AG04450 (cell line): ENCODE data around the gene EBP. TPM values are rescaled to one million over a fixed set of nuclear protein-coding genes. Genes with fewer than 3 reads are reported as not detected.
"Not testable (repeated sequence)": the region's sequence is repeated elsewhere in the genome, so short reads cannot be mapped to it uniquely, and the experiment has no call there.

Source experiments
- CTCF ChIA-PET: fragments of 300-600, 350-600 bp; formaldehyde crosslinking; extraction: SDS; loops from one replicate; lab custom pipeline; 2022; ENCODE audit warnings: antibody characterized with exemption, inconsistent platforms; lab: Charles Lee
- POLR2A ChIA-PET: fragments of 350-600 bp; formaldehyde crosslinking; extraction: SDS; loops from one replicate; lab custom pipeline; 2021; ENCODE audit warnings: antibody characterized with exemption, inconsistent platforms; lab: Yijun Ruan, JAX
- DNase-seq: peaks from one replicate; pipeline ENCODE4 v3.0.0-alpha.2; 2011; ENCODE audit warnings: low read depth, low spot score
- H3K27ac ChIP-seq: one replicate; pipeline ENCODE4 v1.5.1; 2012; ENCODE audit warnings: low read depth, low read length, control low read depth
- H3K27me3 ChIP-seq: one replicate; pipeline ENCODE4 v1.6.0; 2012; ENCODE audit warnings: low read length; ENCODE audit not compliant: control insufficient read depth, insufficient read depth
- H3K4me3 ChIP-seq: 2 replicates; pipeline ENCODE4 v1.5.1; 2011; ENCODE audit warnings: mild to moderate bottlenecking, low read depth, low read length, control low read depth
- H3K9me3 ChIP-seq: 2 replicates; pipeline ENCODE4 v1.5.1; 2012; ENCODE audit warnings: low read length; ENCODE audit not compliant: control insufficient read depth, insufficient read depth
- CTCF ChIP-seq: IDR thresholded peaks from 2 replicates; pipeline ENCODE4 v1.5.1; 2011; ENCODE audit warnings: low read depth, low read length, control low read depth, inconsistent platforms
- polyA plus RNA-seq: library from polyadenylated mRNA; depleted of rRNA; stranded (reverse); fragments of >200 nt; gene quantifications from 2 replicates; pipeline ENCODE4 v1.2.3, GENCODE V29; 2011

The EBP gene
- polyA plus RNA-seq, 1 experiment: 19.8 TPM

- POLR2A ChIA-PET: no interaction called here
- no peaks in the 10 kb centered on the region for H3K9me3 ChIP-seq
- CTCF ChIA-PET: no interaction called here
Observed at GRCh38 chrX:48514126-48514806, 7.3 kb upstream of the EBP start.

GRCh38 chrX:48514868-48515460 lies 6.6 kb upstream of the EBP start:
- POLR2A ChIA-PET: no interaction called here
- no peak for TF ChIP-seq CTCF
- Histone ChIP-seq H3K27me3 (no peaks in the 10 kb centered on the region), H3K9me3 (no peaks in the 10 kb centered on the region), H3K27ac (no peak overlapping the region), H3K4me3 (no peak overlapping the region)
- CTCF ChIA-PET: no interaction called here
- DNase-seq: no peak

More at GRCh38 chrX:48514126-48514806, 7.3 kb upstream of the EBP start:
- Histone ChIP-seq H3K27ac (no peak overlapping the region), H3K27me3 (no peaks in the 10 kb centered on the region), H3K4me3 (no peak overlapping the region)
- TF ChIP-seq CTCF: no peak
- DNase-seq: no peak

GRCh38 chrX:48515842-48516241 lies 5.8 kb upstream of the EBP start:
- ChIA-PET POLR2A (no interaction called here), CTCF (no interaction called here)
- no peak for TF ChIP-seq CTCF
- H3K4me3 ChIP-seq: no peak overlapping the region
- DNase-seq: no peak
- H3K27me3 ChIP-seq: no peaks in the 10 kb centered on the region
- no peak overlapping the region for H3K27ac ChIP-seq
- no peaks in the 10 kb centered on the region for H3K9me3 ChIP-seq

GRCh38 chrX:48516285-48516684 lies 5.3 kb upstream of the EBP start:
- no peak overlapping the region for H3K4me3 ChIP-seq
- ChIA-PET POLR2A (no interaction called here), CTCF (no interaction called here)
- DNase-seq: no peak
- H3K27me3 ChIP-seq: no peaks in the 10 kb centered on the region
- H3K9me3 ChIP-seq: no peaks in the 10 kb centered on the region
- no peak overlapping the region for H3K27ac ChIP-seq
- TF ChIP-seq CTCF: no peak

GRCh38 chrX:48516987-48517386 lies 4.6 kb upstream of the EBP start:
- Histone ChIP-seq H3K27me3 (no peaks in the 10 kb centered on the region), H3K4me3 (no peak overlapping the region), H3K9me3 (no peaks in the 10 kb centered on the region), H3K27ac (no peak overlapping the region)
- ChIA-PET CTCF (no interaction called here), POLR2A (no interaction called here)
- no peak for TF ChIP-seq CTCF
- DNase-seq: no peak

GRCh38 chrX:48519481-48519880 lies 2.1 kb upstream of the EBP start:
- CTCF ChIA-PET, H3K9me3 ChIP-seq, POLR2A ChIA-PET, H3K4me3 ChIP-seq, H3K27ac ChIP-seq, H3K27me3 ChIP-seq, DNase-seq: not testable (repeated sequence)
